ENCODE results near the gene C22orf23. TPM values are rescaled to one million over a fixed set of nuclear protein-coding genes. Genes with fewer than 3 reads are reported as not detected.

Gene C22orf23
- total and polyA plus RNA-seq, 2 of the 13 experiments (the other 11 are each of a cell fraction or from before 2014, with no cell fraction given), result 0.21 to 0.24 TPM

DNA sequence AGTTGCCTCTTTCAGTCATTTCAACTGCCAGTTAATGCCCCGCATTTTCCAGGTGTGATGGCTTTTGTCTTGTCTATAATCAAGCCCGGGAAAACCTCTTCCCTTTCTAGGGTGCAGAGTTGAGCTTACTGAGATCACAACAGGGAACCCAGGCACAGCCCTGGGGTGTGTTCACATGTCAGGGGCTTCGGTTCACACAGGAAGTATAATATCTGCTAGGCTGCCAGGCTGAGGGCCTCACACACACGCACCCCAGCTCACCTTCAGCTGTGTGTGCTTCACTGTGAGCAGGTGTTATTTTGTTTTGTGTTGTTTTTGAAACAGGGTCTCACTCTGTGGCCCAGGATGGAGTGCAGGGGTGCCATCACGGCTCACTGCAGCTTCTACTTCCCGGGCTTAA is 40.6 kb upstream of the C22orf23 start:
- no peak for ATAC-seq
- BruUV-seq (replicated peaks), result no TSS peak
- CTCF ChIA-PET (ENCODE audit: low intra/inter-chr PET ratio, low total read pairs), result no interaction called here
- POLR2A ChIA-PET, result no interaction called here
- no peak for FAIRE-seq
- Histone ChIP-seq H3K27ac (ENCODE audit: extremely low read length, insufficient read depth, low read length) (no peak overlapping the region), H3K4me2 (ENCODE audit: low read depth, low read length) (no peak overlapping the region), H3K4me3 (replicated peaks in 1 of 3; ENCODE audit: insufficient read depth in 1 of 3, low read depth in 2 of 3, low read length in 3 of 3) (no peak overlapping the region), H3K9ac (ENCODE audit: insufficient read depth, low read depth, low read length) (no peak overlapping the region), H3K27me3 (ENCODE audit: control insufficient read depth in 1 of 2, insufficient read depth in 2 of 2, low read length in 2 of 2) (peaks cover 0 to 8% of the 10 kb centered on the region in 2 experiments; a peak in 2 of 5 replicates), H4K20me1 (ENCODE audit: insufficient read depth, low read length) (no peaks in the 10 kb centered on the region), H3K79me2 (ENCODE audit: insufficient read depth, low read length) (no peaks in the 10 kb centered on the region), H3K9me3 (ENCODE audit: low read length) (no peaks in the 10 kb centered on the region), H3K36me3 (replicated peaks in 1 of 2; ENCODE audit: control insufficient read depth in 1 of 2, insufficient read depth in 2 of 2, low read length in 2 of 2) (no peaks in the 10 kb centered on the region), H3K4me1 (ENCODE audit: insufficient read depth, low read length) (peaks cover 60% of the 10 kb centered on the region), H2AFZ (ENCODE audit: low read length) (no peak overlapping the region)
- DNase-seq (ENCODE audit: low spot score), result no peak
- 76% methylated on average over 5 of the region's 6 CpGs for WGBS (ENCODE audit: low lambda C conversion rate)
- intact Hi-C loops (cut with micrococcal nuclease; ENCODE audit: unreplicated experiment) (no loop called here), in situ Hi-C loops (cut with HindIII; ENCODE audit: extremely low pct_ligation_motif_present, low pct_unique_long_range_greater_than_20kb) (no loop called here)
- TF ChIP-seq, protein P1, sequence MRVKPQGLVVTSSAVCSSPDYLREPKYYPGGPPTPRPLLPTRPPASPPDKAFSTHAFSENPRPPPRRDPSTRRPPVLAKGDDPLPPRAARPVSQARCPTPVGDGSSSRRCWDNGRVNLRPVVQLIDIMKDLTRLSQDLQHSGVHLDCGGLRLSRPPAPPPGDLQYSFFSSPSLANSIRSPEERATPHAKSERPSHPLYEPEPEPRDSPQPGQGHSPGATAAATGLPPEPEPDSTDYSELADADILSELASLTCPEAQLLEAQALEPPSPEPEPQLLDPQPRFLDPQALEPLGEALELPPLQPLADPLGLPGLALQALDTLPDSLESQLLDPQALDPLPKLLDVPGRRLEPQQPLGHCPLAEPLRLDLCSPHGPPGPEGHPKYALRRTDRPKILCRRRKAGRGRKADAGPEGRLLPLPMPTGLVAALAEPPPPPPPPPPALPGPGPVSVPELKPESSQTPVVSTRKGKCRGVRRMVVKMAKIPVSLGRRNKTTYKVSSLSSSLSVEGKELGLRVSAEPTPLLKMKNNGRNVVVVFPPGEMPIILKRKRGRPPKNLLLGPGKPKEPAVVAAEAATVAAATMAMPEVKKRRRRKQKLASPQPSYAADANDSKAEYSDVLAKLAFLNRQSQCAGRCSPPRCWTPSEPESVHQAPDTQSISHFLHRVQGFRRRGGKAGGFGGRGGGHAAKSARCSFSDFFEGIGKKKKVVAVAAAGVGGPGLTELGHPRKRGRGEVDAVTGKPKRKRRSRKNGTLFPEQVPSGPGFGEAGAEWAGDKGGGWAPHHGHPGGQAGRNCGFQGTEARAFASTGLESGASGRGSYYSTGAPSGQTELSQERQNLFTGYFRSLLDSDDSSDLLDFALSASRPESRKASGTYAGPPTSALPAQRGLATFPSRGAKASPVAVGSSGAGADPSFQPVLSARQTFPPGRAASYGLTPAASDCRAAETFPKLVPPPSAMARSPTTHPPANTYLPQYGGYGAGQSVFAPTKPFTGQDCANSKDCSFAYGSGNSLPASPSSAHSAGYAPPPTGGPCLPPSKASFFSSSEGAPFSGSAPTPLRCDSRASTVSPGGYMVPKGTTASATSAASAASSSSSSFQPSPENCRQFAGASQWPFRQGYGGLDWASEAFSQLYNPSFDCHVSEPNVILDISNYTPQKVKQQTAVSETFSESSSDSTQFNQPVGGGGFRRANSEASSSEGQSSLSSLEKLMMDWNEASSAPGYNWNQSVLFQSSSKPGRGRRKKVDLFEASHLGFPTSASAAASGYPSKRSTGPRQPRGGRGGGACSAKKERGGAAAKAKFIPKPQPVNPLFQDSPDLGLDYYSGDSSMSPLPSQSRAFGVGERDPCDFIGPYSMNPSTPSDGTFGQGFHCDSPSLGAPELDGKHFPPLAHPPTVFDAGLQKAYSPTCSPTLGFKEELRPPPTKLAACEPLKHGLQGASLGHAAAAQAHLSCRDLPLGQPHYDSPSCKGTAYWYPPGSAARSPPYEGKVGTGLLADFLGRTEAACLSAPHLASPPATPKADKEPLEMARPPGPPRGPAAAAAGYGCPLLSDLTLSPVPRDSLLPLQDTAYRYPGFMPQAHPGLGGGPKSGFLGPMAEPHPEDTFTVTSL (CRISPR knock-in tag; IDR thresholded peaks at IDR 0.05; ENCODE audit: borderline replicate concordance), result no peak
- TF ChIP-seq ZNF7 (CRISPR knock-in tag; IDR thresholded peaks at IDR 0.05) (no peak), ATRX (CRISPR knock-in tag; IDR thresholded peaks at IDR 0.05; ENCODE audit: borderline replicate concordance) (no peak), HMG20A (CRISPR knock-in tag; IDR thresholded peaks at IDR 0.05; ENCODE audit: borderline replicate concordance) (no peak), ZNF619 (CRISPR knock-in tag; IDR thresholded peaks at IDR 0.05) (no peak), THAP11 (CRISPR knock-in tag; IDR thresholded peaks at IDR 0.05) (no peak), PHF5A (CRISPR knock-in tag; IDR thresholded peaks at IDR 0.05; ENCODE audit: low read depth, unreplicated experiment) (no peak), ZNF816 (CRISPR knock-in tag; IDR thresholded peaks at IDR 0.05; ENCODE audit: borderline replicate concordance) (no peak), ZNF296 (CRISPR knock-in tag; conservative IDR thresholded peaks at IDR 0.05) (no peak), PITX1 (CRISPR knock-in tag; IDR thresholded peaks at IDR 0.05) (no peak), SMARCE1 (IDR thresholded peaks at IDR 0.05; ENCODE audit: borderline replicate concordance) (no peak)
- TF ChIP-seq, protein P2, sequence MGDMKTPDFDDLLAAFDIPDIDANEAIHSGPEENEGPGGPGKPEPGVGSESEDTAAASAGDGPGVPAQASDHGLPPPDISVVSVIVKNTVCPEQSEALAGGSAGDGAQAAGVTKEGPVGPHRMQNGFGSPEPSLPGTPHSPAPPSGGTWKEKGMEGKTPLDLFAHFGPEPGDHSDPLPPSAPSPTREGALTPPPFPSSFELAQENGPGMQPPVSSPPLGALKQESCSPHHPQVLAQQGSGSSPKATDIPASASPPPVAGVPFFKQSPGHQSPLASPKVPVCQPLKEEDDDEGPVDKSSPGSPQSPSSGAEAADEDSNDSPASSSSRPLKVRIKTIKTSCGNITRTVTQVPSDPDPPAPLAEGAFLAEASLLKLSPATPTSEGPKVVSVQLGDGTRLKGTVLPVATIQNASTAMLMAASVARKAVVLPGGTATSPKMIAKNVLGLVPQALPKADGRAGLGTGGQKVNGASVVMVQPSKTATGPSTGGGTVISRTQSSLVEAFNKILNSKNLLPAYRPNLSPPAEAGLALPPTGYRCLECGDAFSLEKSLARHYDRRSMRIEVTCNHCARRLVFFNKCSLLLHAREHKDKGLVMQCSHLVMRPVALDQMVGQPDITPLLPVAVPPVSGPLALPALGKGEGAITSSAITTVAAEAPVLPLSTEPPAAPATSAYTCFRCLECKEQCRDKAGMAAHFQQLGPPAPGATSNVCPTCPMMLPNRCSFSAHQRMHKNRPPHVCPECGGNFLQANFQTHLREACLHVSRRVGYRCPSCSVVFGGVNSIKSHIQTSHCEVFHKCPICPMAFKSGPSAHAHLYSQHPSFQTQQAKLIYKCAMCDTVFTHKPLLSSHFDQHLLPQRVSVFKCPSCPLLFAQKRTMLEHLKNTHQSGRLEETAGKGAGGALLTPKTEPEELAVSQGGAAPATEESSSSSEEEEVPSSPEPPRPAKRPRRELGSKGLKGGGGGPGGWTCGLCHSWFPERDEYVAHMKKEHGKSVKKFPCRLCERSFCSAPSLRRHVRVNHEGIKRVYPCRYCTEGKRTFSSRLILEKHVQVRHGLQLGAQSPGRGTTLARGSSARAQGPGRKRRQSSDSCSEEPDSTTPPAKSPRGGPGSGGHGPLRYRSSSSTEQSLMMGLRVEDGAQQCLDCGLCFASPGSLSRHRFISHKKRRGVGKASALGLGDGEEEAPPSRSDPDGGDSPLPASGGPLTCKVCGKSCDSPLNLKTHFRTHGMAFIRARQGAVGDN (CRISPR knock-in tag; IDR thresholded peaks at IDR 0.05), result no peak
- TF ChIP-seq, protein P3, sequence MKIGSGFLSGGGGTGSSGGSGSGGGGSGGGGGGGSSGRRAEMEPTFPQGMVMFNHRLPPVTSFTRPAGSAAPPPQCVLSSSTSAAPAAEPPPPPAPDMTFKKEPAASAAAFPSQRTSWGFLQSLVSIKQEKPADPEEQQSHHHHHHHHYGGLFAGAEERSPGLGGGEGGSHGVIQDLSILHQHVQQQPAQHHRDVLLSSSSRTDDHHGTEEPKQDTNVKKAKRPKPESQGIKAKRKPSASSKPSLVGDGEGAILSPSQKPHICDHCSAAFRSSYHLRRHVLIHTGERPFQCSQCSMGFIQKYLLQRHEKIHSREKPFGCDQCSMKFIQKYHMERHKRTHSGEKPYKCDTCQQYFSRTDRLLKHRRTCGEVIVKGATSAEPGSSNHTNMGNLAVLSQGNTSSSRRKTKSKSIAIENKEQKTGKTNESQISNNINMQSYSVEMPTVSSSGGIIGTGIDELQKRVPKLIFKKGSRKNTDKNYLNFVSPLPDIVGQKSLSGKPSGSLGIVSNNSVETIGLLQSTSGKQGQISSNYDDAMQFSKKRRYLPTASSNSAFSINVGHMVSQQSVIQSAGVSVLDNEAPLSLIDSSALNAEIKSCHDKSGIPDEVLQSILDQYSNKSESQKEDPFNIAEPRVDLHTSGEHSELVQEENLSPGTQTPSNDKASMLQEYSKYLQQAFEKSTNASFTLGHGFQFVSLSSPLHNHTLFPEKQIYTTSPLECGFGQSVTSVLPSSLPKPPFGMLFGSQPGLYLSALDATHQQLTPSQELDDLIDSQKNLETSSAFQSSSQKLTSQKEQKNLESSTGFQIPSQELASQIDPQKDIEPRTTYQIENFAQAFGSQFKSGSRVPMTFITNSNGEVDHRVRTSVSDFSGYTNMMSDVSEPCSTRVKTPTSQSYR (CRISPR knock-in tag; IDR thresholded peaks at IDR 0.05; ENCODE audit: borderline replicate concordance), result no peak

Data from HepG2 (cell line).